Spleen (tissue), 11 donors: Measurements from ENCODE around the gene SSBP3. TPM values are rescaled to one million over a fixed set of nuclear protein-coding genes. Genes with fewer than 3 reads are reported as not detected.

ENCODE experiments used
- DNase-seq: peaks from one replicate; pipeline ENCODE4 v3.0.0-alpha.2; 2020
- H3K27ac ChIP-seq, 8 donors: fragments of 200-600 bp; sonication (generic) in 7 of 8; 1 replicate in 4 of 8; 2 replicates in 4 of 8; pipeline versions ENCODE4 v1.5.0 to v1.8.0; 2016 to 2021; ENCODE audit warnings: inconsistent platforms in 4 of 8, mild to moderate bottlenecking in 4 of 8, moderate library complexity in 1 of 8
- H3K27me3 ChIP-seq, 7 donors: fragments of 200-600 bp; sonication (generic) in 6 of 7; replicated peaks in 1 of 7; 1 replicate in 4 of 7; 2 replicates in 3 of 7; pipeline versions ENCODE4 v1.5.0 to v1.8.0; 2016 to 2021; ENCODE audit warnings: inconsistent platforms in 3 of 7, mild to moderate bottlenecking in 1 of 7
- H3K36me3 ChIP-seq, 6 donors: fragments of 200-600 bp; sonication (generic) in 5 of 6; 1 replicate in 4 of 6; 2 replicates in 2 of 6; pipeline versions ENCODE4 v1.5.0 to v1.8.0; 2016 to 2021; ENCODE audit warnings: inconsistent platforms in 2 of 6
- H3K4me1 ChIP-seq, 6 donors: fragments of 200-600 bp; sonication (generic) in 5 of 6; 1 replicate in 3 of 6; 2 replicates in 3 of 6; pipeline versions ENCODE4 v1.5.0 to v1.8.0; 2016 to 2021; ENCODE audit warnings: inconsistent platforms in 3 of 6
- H3K4me3 ChIP-seq, 8 donors: fragments of 200-600 bp; sonication (generic) in 7 of 8; 1 replicate in 4 of 8; 2 replicates in 4 of 8; pipeline versions ENCODE4 v1.5.0 to v1.8.0; 2016 to 2021; ENCODE audit warnings: inconsistent platforms in 4 of 8, mild to moderate bottlenecking in 4 of 8, moderate library complexity in 2 of 8
- H3K9me3 ChIP-seq, 8 donors: fragments of 200-600 bp; sonication (generic) in 7 of 8; 1 replicate in 4 of 8; 2 replicates in 4 of 8; pipeline versions ENCODE4 v1.5.0 to v1.8.0; 2016 to 2021; ENCODE audit warnings: inconsistent platforms in 4 of 8
- POLR2A ChIP-seq, 3 donors: fragments of 450-650 bp; IDR thresholded peaks; one replicate each; pipeline ENCODE4 v1.5.1; 2017; ENCODE audit warnings: antibody characterized with exemption in 3 of 3, mild to moderate bottlenecking in 1 of 3
- POLR2AphosphoS5 ChIP-seq, 3 donors: sonication (generic); formaldehyde crosslinking; IDR thresholded peaks; one replicate each; pipeline ENCODE4 v1.5.1; 2017; ENCODE audit warnings: antibody characterized with exemption in 3 of 3
- WGBS, 5 donors: extraction: QIAGEN DNeasy Blood & Tissue Kit in 3 of 5; methylation state at CpG; one replicate each; pipeline versions ENCODE4 v1.1.5 to v1.1.7; 2013 to 2018; 5-methylcytosine and 5-hydroxymethylcytosine counted together
- intact Hi-C: fragments of 100-400 bp; cut with DNase I; formaldehyde crosslinking; loops from one replicate; pipeline ENCODE4 v1.15.0; 2023; ENCODE audit warnings: low total_unique reads
- polyA plus RNA-seq, 3 donors: library from polyadenylated mRNA; stranded (reverse); fragments of 200-250 nt; gene quantifications; one replicate each; pipeline ENCODE4 v1.2.1, GENCODE V29; 2013
- total RNA-seq, 7 donors: library from RNA; depleted of rRNA in 3 of 7; stranded (reverse); fragments of >200 nt in 3 of 7; fragmentation: NEBNext Ultra II Directional in 4 of 7; extraction: Animal tissue kit (Norgen Biotek cat#: 25700) in 4 of 7; gene quantifications; one replicate each; pipeline versions ENCODE4 v1.1.0 to v1.2.1, GENCODE V29; 2016 to 2021
- TF ChIP-seq, protein P1 (sequence below), 11 experiments: fragments of 200-600 bp in 7 of 11; fragments of 450-650 bp in 4 of 11; sonication (generic) in 4 of 11; IDR thresholded peaks in 8 of 11; conservative IDR thresholded peaks in 3 of 11; 1 replicate in 7 of 11; 2 replicates in 4 of 11; pipeline versions ENCODE4 v1.4.0 to v1.8.0; 2016 to 2021; ENCODE audit warnings: antibody characterized with exemption in 11 of 11, inconsistent platforms in 4 of 11, mild to moderate bottlenecking in 1 of 11
- donor health status: healthy with polysubstance abuse.
- donor health status: DM: no; HTN: no; CAD: no; lungs with moderate emphysema.
- donor health status: DM: no; HTN: no; CAD: no.
- donor health status: Bipolar disorder and iron deficiency.
- donor health status: healthy.
- donor health status: DM: no; HTN: no; CAD: no.
- donor health status: DM: yes; HTN: yes; CAD: no.

The SSBP3 gene
- total and polyA plus RNA-seq, 10 donors, result 14.4 to 73.5 (median 26.3) TPM

DNA sequence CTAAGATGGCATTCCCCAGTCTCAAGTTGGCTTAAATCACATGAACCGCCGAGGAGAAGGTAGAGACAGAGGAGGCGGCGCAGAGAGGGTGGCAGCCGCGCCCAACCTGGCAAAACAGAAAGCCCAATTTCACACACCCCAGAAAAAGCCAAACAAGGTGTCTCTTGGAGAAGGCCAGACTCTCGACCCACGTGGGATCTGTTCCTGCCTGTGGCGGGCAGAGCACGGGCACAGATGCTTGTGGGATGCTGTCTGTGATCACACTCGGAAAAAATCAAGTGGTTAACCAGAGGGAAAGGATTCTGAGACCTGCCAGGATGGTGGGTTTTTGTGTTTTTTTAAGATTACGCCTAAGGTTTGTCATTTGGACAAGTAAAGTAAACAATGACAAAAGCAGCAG lies 125.5 kb downstream of the SSBP3 start:
- H3K27me3 ChIP-seq, result no peaks in the 10 kb centered on the region
- TF ChIP-seq, protein P1, sequence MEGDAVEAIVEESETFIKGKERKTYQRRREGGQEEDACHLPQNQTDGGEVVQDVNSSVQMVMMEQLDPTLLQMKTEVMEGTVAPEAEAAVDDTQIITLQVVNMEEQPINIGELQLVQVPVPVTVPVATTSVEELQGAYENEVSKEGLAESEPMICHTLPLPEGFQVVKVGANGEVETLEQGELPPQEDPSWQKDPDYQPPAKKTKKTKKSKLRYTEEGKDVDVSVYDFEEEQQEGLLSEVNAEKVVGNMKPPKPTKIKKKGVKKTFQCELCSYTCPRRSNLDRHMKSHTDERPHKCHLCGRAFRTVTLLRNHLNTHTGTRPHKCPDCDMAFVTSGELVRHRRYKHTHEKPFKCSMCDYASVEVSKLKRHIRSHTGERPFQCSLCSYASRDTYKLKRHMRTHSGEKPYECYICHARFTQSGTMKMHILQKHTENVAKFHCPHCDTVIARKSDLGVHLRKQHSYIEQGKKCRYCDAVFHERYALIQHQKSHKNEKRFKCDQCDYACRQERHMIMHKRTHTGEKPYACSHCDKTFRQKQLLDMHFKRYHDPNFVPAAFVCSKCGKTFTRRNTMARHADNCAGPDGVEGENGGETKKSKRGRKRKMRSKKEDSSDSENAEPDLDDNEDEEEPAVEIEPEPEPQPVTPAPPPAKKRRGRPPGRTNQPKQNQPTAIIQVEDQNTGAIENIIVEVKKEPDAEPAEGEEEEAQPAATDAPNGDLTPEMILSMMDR (IDR thresholded peaks at IDR 0.05 in 8 of 11, conservative IDR thresholded peaks at IDR 0.05 in 3 of 11), result no peak
- WGBS, 5 donors, result 80 to 92% (median 87%) methylated on average over 12 of the region's 12 CpGs
- no peak overlapping the region for H3K4me3 ChIP-seq
- no peaks in the 10 kb centered on the region for H3K9me3 ChIP-seq
- intact Hi-C loops, result no loop called here
- DNase-seq, result no peak
- peaks cover 0 to 25% (median 0%) of the 10 kb centered on the region in 6 donors for H3K36me3 ChIP-seq
- H3K4me1 ChIP-seq, result peaks cover 21 to 67% (median 40%) of the 10 kb centered on the region in 6 donors
- no peak overlapping the region for H3K27ac ChIP-seq

DNA sequence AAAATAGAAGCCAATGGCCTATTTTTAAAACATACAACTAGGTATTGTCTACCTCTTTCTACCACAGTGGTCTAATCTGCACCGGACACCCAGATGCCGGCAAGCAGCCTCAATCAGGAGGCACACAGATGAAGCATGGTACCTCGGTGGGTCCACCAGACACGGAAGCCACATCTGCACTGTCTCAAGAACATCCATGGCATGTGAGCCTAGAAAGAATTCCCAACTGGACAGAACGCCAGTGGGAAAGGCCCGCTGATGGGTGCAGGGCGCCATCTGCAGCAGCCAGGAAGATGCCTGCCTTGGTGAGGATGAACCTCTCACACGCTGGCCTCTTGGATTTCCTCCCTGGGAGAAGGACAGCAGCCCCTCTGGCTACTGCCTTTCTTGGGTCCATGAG lies 126.7 kb downstream of the SSBP3 start:
- no peak overlapping the region for H3K4me3 ChIP-seq
- intact Hi-C loops, result no loop called here
- H3K27me3 ChIP-seq, result no peaks in the 10 kb centered on the region
- H3K36me3 ChIP-seq, result peaks cover 0 to 25% (median 0%) of the 10 kb centered on the region in 6 donors
- no peaks in the 10 kb centered on the region for H3K9me3 ChIP-seq
- peak overlapping the region in 7 of 8 donors; percentile 71 to 91 (median 85) for H3K27ac ChIP-seq
- WGBS, 5 donors, result 89 to 97% (median 95%) methylated on average over 5 to 8 of the region's 8 CpGs
- no peak for DNase-seq
- H3K4me1 ChIP-seq, result peaks cover 21 to 73% (median 51%) of the 10 kb centered on the region in 6 donors
- TF ChIP-seq POLR2AphosphoS5 (IDR thresholded peaks at IDR 0.05), result no peak
- TF ChIP-seq POLR2A (IDR thresholded peaks at IDR 0.05), result no peak
- TF ChIP-seq, protein P1 (IDR thresholded peaks at IDR 0.05 in 8 of 11, conservative IDR thresholded peaks at IDR 0.05 in 3 of 11), result no peak

DNA sequence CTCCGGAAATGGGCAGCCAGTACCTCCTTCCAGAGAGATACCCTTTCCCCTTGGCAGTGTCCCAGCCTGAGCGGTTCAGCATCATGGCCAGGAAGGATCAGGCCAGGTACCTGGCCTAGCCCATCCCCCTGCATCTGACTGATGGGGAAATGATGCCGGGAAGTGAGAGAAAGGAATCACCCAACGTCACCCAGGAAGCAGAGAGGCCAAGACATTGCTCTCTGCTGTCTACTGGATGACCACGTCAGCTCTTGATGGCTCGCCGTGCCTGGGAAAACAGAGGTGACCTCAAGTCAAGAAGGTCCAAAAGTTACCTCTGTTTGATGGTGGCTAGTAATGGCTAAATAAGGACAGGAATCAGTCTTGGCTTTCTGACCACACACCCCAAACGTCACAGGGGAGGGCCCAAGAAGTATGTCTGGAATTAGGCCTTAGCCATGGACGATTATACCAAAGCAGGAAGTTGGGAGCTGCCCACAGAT lies 127.2 kb downstream of the SSBP3 start:
- Histone ChIP-seq H3K4me1 (peaks cover 24 to 77% (median 54%) of the 10 kb centered on the region in 6 donors), H3K4me3 (no peak overlapping the region), H3K9me3 (no peaks in the 10 kb centered on the region), H3K36me3 (peaks cover 0 to 25% (median 0%) of the 10 kb centered on the region in 6 donors), H3K27me3 (no peaks in the 10 kb centered on the region), H3K27ac (peak overlapping the region; percentile 40 to 91 (median 84))
- WGBS, 5 donors, result 68 to 80% (median 69%) methylated on average over 9 of the region's 9 CpGs
- no peak for DNase-seq
- intact Hi-C loops, result no loop called here
- TF ChIP-seq, protein P1 (IDR thresholded peaks at IDR 0.05 in 8 of 11, conservative IDR thresholded peaks at IDR 0.05 in 3 of 11), result no peak
- peak in 1 of 3 donors; percentile 56 for TF ChIP-seq POLR2AphosphoS5 (IDR thresholded peaks at IDR 0.05)
- TF ChIP-seq POLR2A (IDR thresholded peaks at IDR 0.05), result no peak

DNA sequence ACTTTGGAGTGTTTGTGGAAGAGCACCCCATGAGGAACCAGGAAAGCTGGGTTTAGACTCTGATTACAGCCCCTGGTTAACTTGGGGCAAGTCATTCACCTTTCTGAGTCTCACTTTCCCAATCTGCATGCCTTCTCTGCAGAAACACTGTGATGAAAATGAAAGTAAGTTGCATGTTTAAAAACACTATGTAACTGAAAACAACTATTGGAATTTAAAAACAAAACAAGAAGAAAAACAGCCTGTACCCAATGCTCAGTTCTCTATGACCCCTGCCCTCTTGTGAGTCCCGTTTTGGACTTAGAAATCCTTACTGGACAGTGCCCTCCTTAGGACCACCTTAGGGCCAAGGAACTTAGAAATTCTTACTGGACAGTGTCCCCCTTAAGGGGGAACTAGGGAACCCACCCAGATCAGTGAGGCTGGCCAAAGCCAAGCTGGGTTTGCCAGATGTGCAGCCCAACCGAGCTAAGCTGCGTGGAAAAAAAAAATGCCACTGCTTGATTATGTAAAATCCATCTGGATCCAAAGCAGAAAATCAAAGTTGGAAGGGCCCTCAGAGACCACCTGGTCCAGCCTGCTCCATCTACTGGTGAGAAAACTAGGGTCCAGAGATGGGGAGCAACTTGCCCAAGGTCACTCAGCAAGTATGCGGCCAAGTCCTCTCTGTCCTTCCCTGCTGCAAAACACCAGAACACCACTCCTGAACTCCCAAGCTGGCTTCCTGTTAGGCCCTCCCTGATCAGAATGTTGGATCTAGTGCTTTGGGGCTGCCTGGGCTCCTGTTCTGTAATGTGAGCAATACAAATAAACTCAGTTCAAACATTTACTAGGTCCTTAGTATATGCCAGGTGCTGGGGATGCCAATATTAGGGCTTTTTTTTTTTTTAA lies 128.5 kb downstream of the SSBP3 start:
- 59 to 83% (median 67%) methylated on average over 4 of the region's 4 CpGs for WGBS, 5 donors
- Histone ChIP-seq H3K4me3 (no peak overlapping the region), H3K27me3 (no peaks in the 10 kb centered on the region), H3K4me1 (peaks cover 25 to 78% (median 56%) of the 10 kb centered on the region in 6 donors), H3K36me3 (peaks cover 0 to 25% (median 0%) of the 10 kb centered on the region in 6 donors), H3K27ac (peak overlapping the region; percentile 40 to 91 (median 84)), H3K9me3 (no peaks in the 10 kb centered on the region)
- TF ChIP-seq, protein P1 (IDR thresholded peaks at IDR 0.05 in 8 of 11, conservative IDR thresholded peaks at IDR 0.05 in 3 of 11), result no peak
- TF ChIP-seq POLR2AphosphoS5 (IDR thresholded peaks at IDR 0.05), result no peak
- TF ChIP-seq POLR2A (IDR thresholded peaks at IDR 0.05), result no peak
- DNase-seq, result no peak
- intact Hi-C loops, result no loop called here
